Esophagus squamous epithelium (tissue), 4 donors: ENCODE data around the gene ZNF865.
"Not testable (repeated sequence)": the region's sequence is repeated elsewhere in the genome, so short reads cannot be mapped to it uniquely, and the experiment has no call there.

Experiments used
- POLR2A ChIP-seq, 4 donors: fragments of 450-650 bp; IDR thresholded peaks; one replicate each; pipeline ENCODE4 v1.6.1; 2017; ENCODE audit warnings: antibody characterized with exemption in 4 of 4, mild to moderate bottlenecking in 4 of 4, moderate library complexity in 3 of 4
- TF ChIP-seq, protein P1 (sequence below), 6 experiments: fragments of 450-650 bp in 4 of 6; fragments of 200-600 bp in 2 of 6; sonication (generic) in 2 of 6; IDR thresholded peaks; one replicate each; pipeline ENCODE4 v1.5.1; 2016 to 2019; ENCODE audit warnings: antibody characterized with exemption in 6 of 6, mild to moderate bottlenecking in 4 of 6, moderate library complexity in 4 of 6

GRCh38 chr19:55573929-55574328 lies 31.5 kb upstream of the ZNF865 start:
- TF ChIP-seq, protein P1, sequence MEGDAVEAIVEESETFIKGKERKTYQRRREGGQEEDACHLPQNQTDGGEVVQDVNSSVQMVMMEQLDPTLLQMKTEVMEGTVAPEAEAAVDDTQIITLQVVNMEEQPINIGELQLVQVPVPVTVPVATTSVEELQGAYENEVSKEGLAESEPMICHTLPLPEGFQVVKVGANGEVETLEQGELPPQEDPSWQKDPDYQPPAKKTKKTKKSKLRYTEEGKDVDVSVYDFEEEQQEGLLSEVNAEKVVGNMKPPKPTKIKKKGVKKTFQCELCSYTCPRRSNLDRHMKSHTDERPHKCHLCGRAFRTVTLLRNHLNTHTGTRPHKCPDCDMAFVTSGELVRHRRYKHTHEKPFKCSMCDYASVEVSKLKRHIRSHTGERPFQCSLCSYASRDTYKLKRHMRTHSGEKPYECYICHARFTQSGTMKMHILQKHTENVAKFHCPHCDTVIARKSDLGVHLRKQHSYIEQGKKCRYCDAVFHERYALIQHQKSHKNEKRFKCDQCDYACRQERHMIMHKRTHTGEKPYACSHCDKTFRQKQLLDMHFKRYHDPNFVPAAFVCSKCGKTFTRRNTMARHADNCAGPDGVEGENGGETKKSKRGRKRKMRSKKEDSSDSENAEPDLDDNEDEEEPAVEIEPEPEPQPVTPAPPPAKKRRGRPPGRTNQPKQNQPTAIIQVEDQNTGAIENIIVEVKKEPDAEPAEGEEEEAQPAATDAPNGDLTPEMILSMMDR (IDR thresholded peaks at IDR 0.05): not testable (repeated sequence)
- TF ChIP-seq POLR2A (IDR thresholded peaks at IDR 0.05): not testable (repeated sequence)
